Measurements from ENCODE around the gene OR2AE1. TPM values are rescaled to one million over a fixed set of nuclear protein-coding genes. Genes with fewer than 3 reads are reported as not detected.

OR2AE1 gene
- total RNA-seq, 1 donor from 2014 or later: 0.31 TPM

DNA sequence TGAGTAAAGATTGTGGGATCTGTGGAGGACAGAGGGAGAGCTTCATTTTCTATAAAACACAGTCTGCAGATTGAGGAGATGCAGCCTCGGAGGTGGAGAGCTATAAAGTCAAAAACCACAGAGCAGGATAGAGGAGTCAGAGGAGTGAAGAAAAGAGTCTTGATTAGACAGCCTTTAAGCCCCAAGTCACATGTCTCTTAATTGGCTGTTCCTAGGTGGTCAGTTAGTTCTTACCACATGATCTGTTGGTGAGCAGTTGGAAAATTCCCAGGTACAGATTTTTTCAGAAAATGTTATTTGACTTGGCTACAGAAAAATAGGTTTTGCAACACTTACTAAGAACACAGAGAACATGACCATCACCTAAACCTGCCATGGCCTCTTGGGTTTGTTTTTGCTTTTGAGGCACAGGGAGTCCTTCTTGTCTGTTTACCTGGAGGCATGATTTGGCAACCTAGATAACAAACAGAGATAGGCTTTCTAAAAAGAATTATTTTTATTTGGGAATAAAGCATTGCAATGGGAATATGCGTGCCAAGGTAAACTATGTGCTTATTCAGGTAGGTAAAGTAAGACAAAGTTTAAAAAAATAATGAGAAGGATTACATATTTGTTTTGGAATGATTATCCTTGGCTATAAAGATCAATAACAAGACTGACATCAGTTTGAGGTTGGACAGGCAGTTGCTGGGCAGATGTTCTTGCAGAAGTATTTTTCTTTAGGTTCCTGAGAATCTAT is 49.6 kb downstream of the OR2AE1 start:
- intact Hi-C loops (cut with micrococcal nuclease): no loop called here
- Mint-ChIP-seq H3K4me1 (ENCODE audit: low read depth) (no peaks in the 10 kb centered on the region), H3K4me3 (no peak overlapping the region), H3K36me3 (ENCODE audit: low read depth) (no peaks in the 10 kb centered on the region), H3K27me3 (ENCODE audit: insufficient read depth) (peaks cover 1% of the 10 kb centered on the region), H3K9me3 (no peaks in the 10 kb centered on the region), H3K27ac (no peak overlapping the region)
- DNase-seq (ENCODE audit: low spot score): no peak

Other genes with a start within 250 kb of the OR2AE1 start
- not detected in 2 replicates for gene CYP3A5, start 197.0 kb downstream of the OR2AE1 start, total RNA-seq
- not detected in 2 replicates for gene CYP3A7, start 141.8 kb downstream of the OR2AE1 start, total RNA-seq
- gene CYP3A4, start 92.8 kb downstream of the OR2AE1 start, total RNA-seq: not detected in 2 replicates
- not detected in 2 replicates for gene CYP3A43, start 49.0 kb downstream of the OR2AE1 start, total RNA-seq
- gene TRIM4, start 42.5 kb upstream of the OR2AE1 start, total RNA-seq: 22.1 and 24.1 TPM in 2 replicates
- gene GJC3, start 52.6 kb upstream of the OR2AE1 start, total RNA-seq: 0.18 and 0.24 TPM in 2 replicates
- not detected in 2 replicates for gene AZGP1, start 99.0 kb upstream of the OR2AE1 start, total RNA-seq
- 62.5 and 63.1 TPM in 2 replicates for gene ZKSCAN1, start 138.6 kb upstream of the OR2AE1 start, total RNA-seq
- gene ZSCAN21, start 172.7 kb upstream of the OR2AE1 start, total RNA-seq: 6.8 and 9.8 TPM in 2 replicates
- gene ZNF3, start 204.7 kb upstream of the OR2AE1 start, total RNA-seq: 24.6 and 26.1 TPM in 2 replicates
- gene COPS6, start 211.9 kb upstream of the OR2AE1 start, total RNA-seq: 101 and 115 TPM in 2 replicates
- 447 and 452 TPM in 2 replicates for gene MCM7, start 224.4 kb upstream of the OR2AE1 start, total RNA-seq
- 12.3 and 15.9 TPM in 2 replicates for gene AP4M1, start 224.6 kb upstream of the OR2AE1 start, total RNA-seq
- gene TAF6, start 242.3 kb upstream of the OR2AE1 start, total RNA-seq: 72.9 and 79.2 TPM in 2 replicates
- 19.6 and 21.7 TPM in 2 replicates for gene CNPY4, start 242.6 kb upstream of the OR2AE1 start, total RNA-seq
- gene MBLAC1, start 249.9 kb upstream of the OR2AE1 start, total RNA-seq: 4.1 and 5.5 TPM in 2 replicates

All from activated T-helper 1 cell treated with anti-CD3 and anti-CD28 coated beads, Interleukin-12 subunit alpha, Interleukin-12 subunit beta, Interleukin-2, Interleukin-4 antibody, amounts not matched to agents 30 ng/mL and 10 ng/mL and 1 ng/mL, durations not matched to agents 14 hours and 24 hours and 36 hours (primary cell).